ENCODE measurements around the gene RIPOR2.
"Not testable (repeated sequence)": the region's sequence is repeated elsewhere in the genome, so short reads cannot be mapped to it uniquely, and the experiment has no call there.

RIPOR2 gene

GRCh38 chr6:24931718-24932691 is 3.8 kb downstream of the RIPOR2 start:
- no peak for DNase-seq (ENCODE audit: extremely low read depth, low read depth)
- TF ChIP-seq, protein P1, sequence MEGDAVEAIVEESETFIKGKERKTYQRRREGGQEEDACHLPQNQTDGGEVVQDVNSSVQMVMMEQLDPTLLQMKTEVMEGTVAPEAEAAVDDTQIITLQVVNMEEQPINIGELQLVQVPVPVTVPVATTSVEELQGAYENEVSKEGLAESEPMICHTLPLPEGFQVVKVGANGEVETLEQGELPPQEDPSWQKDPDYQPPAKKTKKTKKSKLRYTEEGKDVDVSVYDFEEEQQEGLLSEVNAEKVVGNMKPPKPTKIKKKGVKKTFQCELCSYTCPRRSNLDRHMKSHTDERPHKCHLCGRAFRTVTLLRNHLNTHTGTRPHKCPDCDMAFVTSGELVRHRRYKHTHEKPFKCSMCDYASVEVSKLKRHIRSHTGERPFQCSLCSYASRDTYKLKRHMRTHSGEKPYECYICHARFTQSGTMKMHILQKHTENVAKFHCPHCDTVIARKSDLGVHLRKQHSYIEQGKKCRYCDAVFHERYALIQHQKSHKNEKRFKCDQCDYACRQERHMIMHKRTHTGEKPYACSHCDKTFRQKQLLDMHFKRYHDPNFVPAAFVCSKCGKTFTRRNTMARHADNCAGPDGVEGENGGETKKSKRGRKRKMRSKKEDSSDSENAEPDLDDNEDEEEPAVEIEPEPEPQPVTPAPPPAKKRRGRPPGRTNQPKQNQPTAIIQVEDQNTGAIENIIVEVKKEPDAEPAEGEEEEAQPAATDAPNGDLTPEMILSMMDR (IDR thresholded peaks at IDR 0.05; ENCODE audit: low read depth, low read length, missing control alignments) = no peak
- no peak overlapping the region for H3K4me3 ChIP-seq (replicated peaks; ENCODE audit: low read depth, low read length)

- TF ChIP-seq, protein P1 (IDR thresholded peaks at IDR 0.05; ENCODE audit: low read depth, low read length, missing control alignments) = no peak
- no peak overlapping the region for H3K4me3 ChIP-seq (replicated peaks; ENCODE audit: low read depth, low read length)
- DNase-seq (ENCODE audit: extremely low read depth, low read depth) = no peak
These were observed 4.5 kb downstream of the RIPOR2 start for GRCh38 chr6:24931296-24931695.

GRCh38 chr6:24930431-24930871 is 5.3 kb downstream of the RIPOR2 start:
- no peak overlapping the region for H3K4me3 ChIP-seq (replicated peaks; ENCODE audit: low read depth, low read length)
- DNase-seq (ENCODE audit: extremely low read depth, low read depth) = no peak
- TF ChIP-seq, protein P1 (IDR thresholded peaks at IDR 0.05; ENCODE audit: low read depth, low read length, missing control alignments) = no peak

DNA sequence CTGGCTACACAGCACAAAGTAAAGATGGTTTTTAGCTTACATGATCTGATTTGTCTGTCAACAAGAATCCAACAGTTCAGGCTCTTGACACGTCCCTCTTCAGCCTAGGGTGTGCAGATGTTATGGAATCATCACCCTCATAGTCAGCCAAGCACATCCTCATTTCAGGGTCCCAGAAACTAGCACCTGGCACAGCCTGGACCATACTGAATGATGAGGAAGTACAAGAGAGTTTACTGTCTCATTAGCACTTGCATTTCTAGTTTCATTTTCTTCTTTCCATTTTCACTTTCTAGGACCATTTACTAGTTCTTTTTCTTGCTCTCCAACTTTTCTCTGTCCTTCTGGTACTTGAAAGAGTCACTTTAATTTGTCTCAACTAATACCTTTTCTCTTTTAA is 6.5 kb downstream of the RIPOR2 start:
- DNase-seq (ENCODE audit: extremely low read depth, low read depth) = no peak
- TF ChIP-seq, protein P1 (IDR thresholded peaks at IDR 0.05; ENCODE audit: low read depth, low read length, missing control alignments) = no peak
- H3K4me3 ChIP-seq (replicated peaks; ENCODE audit: low read depth, low read length) = no peak overlapping the region

GRCh38 chr6:24927985-24928745 is 7.6 kb downstream of the RIPOR2 start:
- DNase-seq (ENCODE audit: extremely low read depth, low read depth) = no peak
- TF ChIP-seq, protein P1 (IDR thresholded peaks at IDR 0.05; ENCODE audit: low read depth, low read length, missing control alignments) = no peak
- no peak overlapping the region for H3K4me3 ChIP-seq (replicated peaks; ENCODE audit: low read depth, low read length)

- no peak overlapping the region for H3K4me3 ChIP-seq (replicated peaks; ENCODE audit: low read depth, low read length)
- TF ChIP-seq, protein P1 (IDR thresholded peaks at IDR 0.05; ENCODE audit: low read depth, low read length, missing control alignments) = no peak
- no peak for DNase-seq (ENCODE audit: extremely low read depth, low read depth)
These were observed 8.3 kb downstream of the RIPOR2 start for GRCh38 chr6:24927277-24927955.

- DNase-seq (ENCODE audit: extremely low read depth, low read depth); H3K4me3 ChIP-seq (replicated peaks; ENCODE audit: low read depth, low read length): not testable (repeated sequence)
These were observed 9.1 kb downstream of the RIPOR2 start for GRCh38 chr6:24926647-24927046.

Measured in HFF-Myc (cell line).